ENCODE results near the gene ABAT.
"Not testable (repeated sequence)": the region's sequence is repeated elsewhere in the genome, so short reads cannot be mapped to it uniquely, and the experiment has no call there.

The ABAT gene

DNA sequence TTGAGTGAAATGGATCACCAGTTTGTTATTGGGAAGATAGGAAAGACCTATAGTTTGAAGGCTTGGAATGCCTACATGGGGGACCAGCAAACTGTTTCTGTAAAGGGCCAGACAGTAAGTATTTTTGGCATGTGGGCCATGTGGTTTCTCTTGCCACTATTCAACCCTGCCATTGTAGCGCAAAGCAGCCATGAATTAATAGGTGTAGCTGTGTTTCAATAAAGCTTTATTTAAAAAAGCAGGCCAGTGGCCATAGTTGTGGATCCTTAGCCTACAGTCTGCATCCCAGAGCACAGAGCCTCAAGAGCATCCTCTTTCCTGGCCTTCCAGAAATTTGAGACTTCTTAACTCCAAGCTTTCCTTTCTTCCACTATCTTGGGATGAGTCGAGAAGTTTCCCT lies 29.3 kb downstream of the ABAT start:
- H2BK5ac ChIP-seq (ENCODE audit: low read length) = no peak overlapping the region
- H3K23ac ChIP-seq (ENCODE audit: low read depth, low read length, poor library complexity) = no peak overlapping the region
- no peaks in the 10 kb centered on the region for H3K79me1 ChIP-seq (ENCODE audit: low read depth, low read length)
- H3K36me3 ChIP-seq (replicated peaks in 1 of 2; ENCODE audit: control insufficient read depth in 2 of 2, insufficient read depth in 2 of 2, low read length in 2 of 2) = peaks cover 0 to 3% of the 10 kb centered on the region in 2 donors
- no peak overlapping the region for H3K27ac ChIP-seq (replicated peaks; ENCODE audit: low read length)
- no peak overlapping the region for H2BK120ac ChIP-seq (ENCODE audit: low read depth, low read length)
- H3K4ac ChIP-seq (ENCODE audit: low read length) = no peak overlapping the region
- H3K9me3 ChIP-seq (replicated peaks in 1 of 2; ENCODE audit: control insufficient read depth in 2 of 2, insufficient read depth in 1 of 2, low read depth in 1 of 2, low read length in 2 of 2) = no peaks in the 10 kb centered on the region
- H3K4me2 ChIP-seq (ENCODE audit: insufficient read depth, low read length, poor library complexity, severe bottlenecking) = no peak overlapping the region
- H4K8ac ChIP-seq (ENCODE audit: low read depth, low read length) = no peak overlapping the region
- no peak overlapping the region for H2BK15ac ChIP-seq (ENCODE audit: low read length)
- H3K27me3 ChIP-seq (ENCODE audit: control insufficient read depth in 3 of 3, insufficient read depth in 3 of 3, low read depth in 1 of 3, low read length in 3 of 3) = peaks cover 0 to 2% (median 0%) of the 10 kb centered on the region in 3 experiments
- no peak overlapping the region for H3K9ac ChIP-seq (ENCODE audit: low read depth, low read length, poor library complexity)
- WGBS, 2 donors (ENCODE audit: extremely low coverage in 2 of 2, insufficient read length in 2 of 2, insufficient replicate concordance in 1 of 2) = no CpG with 5 or more reads among the region's 2 CpGs
- no peak overlapping the region for H2AFZ ChIP-seq (ENCODE audit: low read length)
- H4K91ac ChIP-seq (ENCODE audit: low read depth, low read length, poor library complexity) = no peak overlapping the region
- H3K18ac ChIP-seq (ENCODE audit: low read length) = no peak overlapping the region
- no peak overlapping the region for H3K14ac ChIP-seq (ENCODE audit: low read length)
- no peak overlapping the region for H3K4me3 ChIP-seq (ENCODE audit: low read length in 2 of 2)
- no peak overlapping the region for H2BK12ac ChIP-seq (ENCODE audit: low read length)
- no peak for DNase-seq (ENCODE audit: low spot score)
- no peak overlapping the region for H2AK5ac ChIP-seq (ENCODE audit: low read depth, low read length)
- H3K4me1 ChIP-seq (ENCODE audit: control insufficient read depth in 2 of 2, insufficient read depth in 1 of 2, low read depth in 1 of 2, low read length in 2 of 2) = no peaks in the 10 kb centered on the region

DNA sequence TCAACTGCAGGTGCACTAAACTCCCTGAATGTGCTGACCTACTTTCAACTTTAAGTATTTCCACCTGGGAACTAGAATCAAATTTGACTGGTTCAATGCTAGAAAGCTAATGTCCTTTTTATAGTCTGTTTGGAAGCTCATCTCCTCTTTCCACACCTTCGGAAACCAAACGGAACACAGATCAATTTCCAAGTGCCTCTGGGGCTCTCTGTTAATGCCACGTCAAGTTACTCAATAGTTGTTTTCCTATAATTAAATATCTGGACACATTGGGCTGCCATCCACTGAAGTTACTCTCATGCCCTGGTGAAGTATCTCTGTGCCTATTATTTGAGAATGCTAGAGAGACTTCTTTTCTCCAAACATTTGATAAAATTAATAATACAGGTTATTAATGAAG lies 29.7 kb downstream of the ABAT start:
- WGBS, 2 donors (ENCODE audit: extremely low coverage in 2 of 2, insufficient read length in 2 of 2, insufficient replicate concordance in 1 of 2) = no CpG with 5 or more reads among the region's 3 CpGs

GRCh38 chr16:8705100-8705822 lies 30.8 kb downstream of the ABAT start:
- H3K36me3 ChIP-seq (replicated peaks in 1 of 2; ENCODE audit: control insufficient read depth in 2 of 2, insufficient read depth in 2 of 2, low read length in 2 of 2); H3K4me2 ChIP-seq (ENCODE audit: insufficient read depth, low read length, poor library complexity, severe bottlenecking); H3K14ac ChIP-seq (ENCODE audit: low read length); H3K27me3 ChIP-seq (ENCODE audit: control insufficient read depth in 3 of 3, insufficient read depth in 3 of 3, low read depth in 1 of 3, low read length in 3 of 3); H3K9ac ChIP-seq (ENCODE audit: low read depth, low read length, poor library complexity); H4K91ac ChIP-seq (ENCODE audit: low read depth, low read length, poor library complexity); H2AK5ac ChIP-seq (ENCODE audit: low read depth, low read length); H2BK12ac ChIP-seq (ENCODE audit: low read length); H3K79me1 ChIP-seq (ENCODE audit: low read depth, low read length); H3K18ac ChIP-seq (ENCODE audit: low read length); H2AFZ ChIP-seq (ENCODE audit: low read length); H3K9me3 ChIP-seq (replicated peaks in 1 of 2; ENCODE audit: control insufficient read depth in 2 of 2, insufficient read depth in 1 of 2, low read depth in 1 of 2, low read length in 2 of 2); DNase-seq (ENCODE audit: low spot score); H2BK120ac ChIP-seq (ENCODE audit: low read depth, low read length); H2BK15ac ChIP-seq (ENCODE audit: low read length); H3K4me3 ChIP-seq (ENCODE audit: low read length in 2 of 2); H3K4me1 ChIP-seq (ENCODE audit: control insufficient read depth in 2 of 2, insufficient read depth in 1 of 2, low read depth in 1 of 2, low read length in 2 of 2); H3K27ac ChIP-seq (replicated peaks; ENCODE audit: low read length); H3K23ac ChIP-seq (ENCODE audit: low read depth, low read length, poor library complexity); H4K8ac ChIP-seq (ENCODE audit: low read depth, low read length); H3K4ac ChIP-seq (ENCODE audit: low read length); H2BK5ac ChIP-seq (ENCODE audit: low read length): not testable (repeated sequence)
- no CpG with 5 or more reads among the region's 4 CpGs for WGBS, 2 donors (ENCODE audit: extremely low coverage in 2 of 2, insufficient read length in 2 of 2, insufficient replicate concordance in 1 of 2)

More for the DNA sequence above, 29.7 kb downstream of the ABAT start:
- Histone ChIP-seq H3K14ac (ENCODE audit: low read length) (no peak overlapping the region), H3K27ac (replicated peaks; ENCODE audit: low read length) (no peak overlapping the region), H3K23ac (ENCODE audit: low read depth, low read length, poor library complexity) (no peak overlapping the region), H3K9me3 (replicated peaks in 1 of 2; ENCODE audit: control insufficient read depth in 2 of 2, insufficient read depth in 1 of 2, low read depth in 1 of 2, low read length in 2 of 2) (no peaks in the 10 kb centered on the region), H3K9ac (ENCODE audit: low read depth, low read length, poor library complexity) (no peak overlapping the region), H2BK12ac (ENCODE audit: low read length) (no peak overlapping the region), H4K91ac (ENCODE audit: low read depth, low read length, poor library complexity) (no peak overlapping the region), H3K4me2 (ENCODE audit: insufficient read depth, low read length, poor library complexity, severe bottlenecking) (no peak overlapping the region), H4K8ac (ENCODE audit: low read depth, low read length) (no peak overlapping the region), H2BK120ac (ENCODE audit: low read depth, low read length) (no peak overlapping the region), H2BK15ac (ENCODE audit: low read length) (no peak overlapping the region), H3K27me3 (ENCODE audit: control insufficient read depth in 3 of 3, insufficient read depth in 3 of 3, low read depth in 1 of 3, low read length in 3 of 3) (peaks cover 0 to 2% (median 0%) of the 10 kb centered on the region in 3 experiments), H3K4me3 (ENCODE audit: low read length in 2 of 2) (no peak overlapping the region), H2AK5ac (ENCODE audit: low read depth, low read length) (no peak overlapping the region), H3K4ac (ENCODE audit: low read length) (no peak overlapping the region), H3K36me3 (replicated peaks in 1 of 2; ENCODE audit: control insufficient read depth in 2 of 2, insufficient read depth in 2 of 2, low read length in 2 of 2) (peaks cover 0 to 3% of the 10 kb centered on the region in 2 donors), H3K79me1 (ENCODE audit: low read depth, low read length) (no peaks in the 10 kb centered on the region), H3K18ac (ENCODE audit: low read length) (no peak overlapping the region), H3K4me1 (ENCODE audit: control insufficient read depth in 2 of 2, insufficient read depth in 1 of 2, low read depth in 1 of 2, low read length in 2 of 2) (no peaks in the 10 kb centered on the region), H2BK5ac (ENCODE audit: low read length) (no peak overlapping the region), H2AFZ (ENCODE audit: low read length) (no peak overlapping the region)
- no peak for DNase-seq (ENCODE audit: low spot score)

- Histone ChIP-seq H3K4me2 (ENCODE audit: insufficient read depth, low read length, poor library complexity, severe bottlenecking) (no peak overlapping the region), H3K14ac (ENCODE audit: low read length) (no peak overlapping the region), H3K79me1 (ENCODE audit: low read depth, low read length) (no peaks in the 10 kb centered on the region), H2AK5ac (ENCODE audit: low read depth, low read length) (no peak overlapping the region), H3K4me1 (ENCODE audit: control insufficient read depth in 2 of 2, insufficient read depth in 1 of 2, low read depth in 1 of 2, low read length in 2 of 2) (peaks cover 5 to 15% of the 10 kb centered on the region in 2 donors), H3K23ac (ENCODE audit: low read depth, low read length, poor library complexity) (no peak overlapping the region), H4K91ac (ENCODE audit: low read depth, low read length, poor library complexity) (no peak overlapping the region), H3K4me3 (ENCODE audit: low read length in 2 of 2) (no peak overlapping the region), H3K9ac (ENCODE audit: low read depth, low read length, poor library complexity) (no peak overlapping the region), H3K9me3 (replicated peaks in 1 of 2; ENCODE audit: control insufficient read depth in 2 of 2, insufficient read depth in 1 of 2, low read depth in 1 of 2, low read length in 2 of 2) (no peaks in the 10 kb centered on the region), H2BK15ac (ENCODE audit: low read length) (no peak overlapping the region), H2BK120ac (ENCODE audit: low read depth, low read length) (no peak overlapping the region), H3K4ac (ENCODE audit: low read length) (no peak overlapping the region), H2BK5ac (ENCODE audit: low read length) (no peak overlapping the region), H2AFZ (ENCODE audit: low read length) (no peak overlapping the region), H3K27me3 (ENCODE audit: control insufficient read depth in 3 of 3, insufficient read depth in 3 of 3, low read depth in 1 of 3, low read length in 3 of 3) (peaks cover 0 to 2% (median 0%) of the 10 kb centered on the region in 3 experiments), H4K8ac (ENCODE audit: low read depth, low read length) (no peak overlapping the region), H2BK12ac (ENCODE audit: low read length) (no peak overlapping the region), H3K27ac (replicated peaks; ENCODE audit: low read length) (no peak overlapping the region), H3K18ac (ENCODE audit: low read length) (no peak overlapping the region), H3K36me3 (replicated peaks in 1 of 2; ENCODE audit: control insufficient read depth in 2 of 2, insufficient read depth in 2 of 2, low read length in 2 of 2) (no peaks in the 10 kb centered on the region)
- no CpG with 5 or more reads among the region's 4 CpGs for WGBS, 2 donors (ENCODE audit: extremely low coverage in 2 of 2, insufficient read length in 2 of 2, insufficient replicate concordance in 1 of 2)
- DNase-seq (ENCODE audit: low spot score) = no peak
Observed at GRCh38 chr16:8708536-8708935, 34.1 kb downstream of the ABAT start.
